ENCODE results near the gene NABP2.

GRCh38 chr12:56243731-56244181 is 19.6 kb downstream of the NABP2 start:
- no peak for TF ChIP-seq CTCF (IDR thresholded peaks at IDR 0.05)
- TF ChIP-seq POLR2A (IDR thresholded peaks at IDR 0.05) = no peak
- no peak for TF ChIP-seq EP300 (IDR thresholded peaks at IDR 0.05)

Data from ovary (tissue), 3 donors.